ENCODE data around the gene MRGPRD.

GRCh38 chr11:69002110-69002569 is 21.4 kb upstream of the MRGPRD start:
- TF ChIP-seq ZNF274 (IDR thresholded peaks at IDR 0.05; ENCODE audit: low read depth, low read length): no peak
- TF ChIP-seq YY1 (IDR thresholded peaks at IDR 0.05; ENCODE audit: insufficient read depth, insufficient read length): no peak
